Eye (tissue), 1 donor: ENCODE results near the gene VSTM2L.
"Not testable (repeated sequence)": the region's sequence is repeated elsewhere in the genome, so short reads cannot be mapped to it uniquely, and the experiment has no call there.

Experiments
- DNase-seq: peaks from one replicate; pipeline ENCODE4 v3.0.0-alpha.2; 2015

Gene VSTM2L

GRCh38 chr20:37939701-37940560, 37.0 kb downstream of the VSTM2L start:
- no peak for DNase-seq

- no peak for DNase-seq
Measured at GRCh38 chr20:37940858-37941257, 37.9 kb downstream of the VSTM2L start.

- DNase-seq, result no peak
Measured at GRCh38 chr20:37941332-37941731, 38.4 kb downstream of the VSTM2L start.

GRCh38 chr20:37941992-37942391, 39.1 kb downstream of the VSTM2L start:
- no peak for DNase-seq

GRCh38 chr20:37943033-37943432, 40.1 kb downstream of the VSTM2L start:
- DNase-seq, result no peak

GRCh38 chr20:37943501-37944455, 40.9 kb downstream of the VSTM2L start:
- DNase-seq, result no peak

- no peak for DNase-seq
Measured at GRCh38 chr20:37944456-37944981, 41.6 kb downstream of the VSTM2L start.

- no peak for DNase-seq
Measured at GRCh38 chr20:37945091-37945547, 42.2 kb downstream of the VSTM2L start.

- no peak for DNase-seq
Measured at GRCh38 chr20:37946946-37947345, 44.0 kb downstream of the VSTM2L start.

GRCh38 chr20:37947943-37948342, 45.0 kb downstream of the VSTM2L start:
- DNase-seq, result no peak

- no peak for DNase-seq
Measured at GRCh38 chr20:37948956-37949355, 46.0 kb downstream of the VSTM2L start.

GRCh38 chr20:37954190-37954589, 51.3 kb downstream of the VSTM2L start:
- DNase-seq, result no peak

- peak; percentile 31 for DNase-seq
Measured at GRCh38 chr20:37954626-37955025, 51.7 kb downstream of the VSTM2L start.

- no peak for DNase-seq
Measured at GRCh38 chr20:37955511-37955910, 52.6 kb downstream of the VSTM2L start.

GRCh38 chr20:37956107-37956585, 53.2 kb downstream of the VSTM2L start:
- no peak for DNase-seq

- peak; percentile 39 for DNase-seq
Measured at GRCh38 chr20:37958856-37959520, 56.1 kb downstream of the VSTM2L start.

GRCh38 chr20:37961066-37961465, 58.1 kb downstream of the VSTM2L start:
- DNase-seq, result no peak

- DNase-seq, result not testable (repeated sequence)
Measured at GRCh38 chr20:37963483-37963882, 60.6 kb downstream of the VSTM2L start.

GRCh38 chr20:37968841-37969401, 66.0 kb downstream of the VSTM2L start:
- no peak for DNase-seq

GRCh38 chr20:37969949-37970855, 67.3 kb downstream of the VSTM2L start:
- no peak for DNase-seq

- DNase-seq, result no peak
Measured at GRCh38 chr20:37970856-37971245, 67.9 kb downstream of the VSTM2L start.
